Measurements from ENCODE around the gene PI4KA.
"Not testable (repeated sequence)": the region's sequence is repeated elsewhere in the genome, so short reads cannot be mapped to it uniquely, and the experiment has no call there.

PI4KA gene

GRCh38 chr22:20847318-20847822 lies 11.2 kb downstream of the PI4KA start:
- DNase-seq (ENCODE audit: low read depth), result no peak

DNA sequence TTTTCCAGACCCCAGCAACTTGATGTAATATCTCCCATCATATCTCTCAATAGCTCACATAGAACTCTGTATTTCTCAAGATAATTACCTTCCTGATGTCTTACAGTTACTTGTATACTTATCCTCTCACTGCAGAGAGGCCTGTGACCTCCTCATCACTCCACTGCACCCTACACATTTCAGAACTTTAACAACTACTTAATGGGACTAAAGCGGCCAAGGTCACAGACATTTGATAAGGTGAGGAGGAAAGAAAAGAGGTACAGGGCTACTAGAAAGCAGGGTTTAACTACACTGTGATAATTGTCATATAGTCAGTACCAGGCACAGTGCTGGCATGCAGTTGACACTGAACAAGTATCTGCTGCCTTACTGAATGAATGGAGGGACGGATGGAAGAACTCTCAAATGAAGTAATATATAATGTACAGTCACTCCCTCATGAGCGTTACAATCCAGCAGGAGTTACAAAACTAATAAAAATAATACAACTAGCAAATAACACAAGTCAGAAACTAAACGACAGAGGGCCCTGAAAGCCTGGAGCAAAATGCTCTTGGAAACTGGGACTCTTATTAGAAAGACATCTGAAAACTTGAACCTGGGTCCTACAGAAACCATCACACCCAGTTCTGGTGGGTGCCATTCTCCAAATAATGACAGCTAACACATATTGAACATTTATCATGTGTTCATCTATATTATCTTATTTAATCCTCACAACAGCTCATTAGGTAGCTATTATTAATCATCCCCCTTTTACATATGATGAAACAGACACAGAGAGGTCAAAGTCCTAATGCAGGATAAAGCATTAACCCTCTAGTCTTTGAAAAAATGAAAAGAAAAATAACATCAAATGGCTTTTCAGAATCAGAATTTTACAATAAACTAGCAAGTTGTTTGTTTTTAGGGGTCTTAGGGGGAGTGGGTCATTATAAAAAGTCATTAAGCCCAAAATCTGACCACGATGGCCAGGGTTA lies 14.3 kb downstream of the PI4KA start:
- DNase-seq (ENCODE audit: low read depth), result no peak

DNA sequence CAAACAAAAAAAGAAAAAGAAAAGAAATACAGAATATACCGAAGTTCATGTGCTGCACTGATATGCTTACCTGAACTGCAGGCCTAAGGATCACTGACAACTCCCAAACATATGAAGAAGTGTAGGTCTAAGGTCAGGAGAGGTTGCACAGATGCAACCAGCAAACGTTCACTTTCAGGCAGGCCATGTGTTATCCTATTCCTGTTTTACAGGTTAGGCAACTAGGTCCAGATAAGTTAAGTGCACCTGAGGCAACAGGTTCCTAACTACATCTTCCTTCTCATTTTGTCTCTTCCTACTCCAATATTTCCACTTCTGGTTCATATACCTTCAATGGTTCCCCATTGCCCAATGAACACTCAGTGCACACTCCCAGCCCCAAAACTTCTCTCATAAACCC lies 15.1 kb downstream of the PI4KA start:
- no peak for DNase-seq (ENCODE audit: low read depth)

DNA sequence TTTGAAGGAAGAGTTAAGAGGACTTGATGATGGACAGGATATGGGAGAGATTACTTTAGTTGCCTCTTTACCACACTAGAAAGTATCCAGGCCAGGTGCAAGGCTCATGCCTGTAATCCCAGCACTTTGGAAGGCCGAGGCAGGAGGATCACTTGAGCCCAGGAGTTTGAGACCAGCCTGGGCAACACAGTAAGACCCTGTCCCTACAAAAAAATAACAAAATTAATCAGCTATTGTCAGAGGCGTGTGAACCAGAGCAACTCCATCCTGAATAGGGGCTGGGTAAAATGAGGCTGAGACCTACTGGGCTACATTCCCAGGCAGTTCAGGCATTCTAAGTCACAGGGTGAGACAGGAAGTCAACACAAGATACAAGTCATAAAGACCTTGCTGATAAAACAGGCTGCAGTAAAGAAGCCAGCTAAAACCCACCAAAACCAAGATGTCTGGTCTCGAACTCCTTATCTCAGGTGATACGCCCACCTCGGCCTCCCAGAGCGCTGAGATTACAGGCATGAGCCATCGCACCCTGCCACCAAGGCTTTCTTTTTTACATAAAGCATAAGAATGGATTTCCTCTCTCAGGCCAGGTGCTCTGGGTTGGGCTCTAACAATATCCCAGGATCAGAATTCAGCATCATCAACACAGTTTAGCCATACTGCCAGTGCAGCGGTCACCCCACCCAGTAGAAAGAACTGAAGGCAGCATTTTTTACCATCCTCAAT lies 17.8 kb downstream of the PI4KA start:
- no peak for DNase-seq (ENCODE audit: low read depth)

GRCh38 chr22:20839837-20840645 lies 18.6 kb downstream of the PI4KA start:
- DNase-seq (ENCODE audit: low read depth), result no peak

DNA sequence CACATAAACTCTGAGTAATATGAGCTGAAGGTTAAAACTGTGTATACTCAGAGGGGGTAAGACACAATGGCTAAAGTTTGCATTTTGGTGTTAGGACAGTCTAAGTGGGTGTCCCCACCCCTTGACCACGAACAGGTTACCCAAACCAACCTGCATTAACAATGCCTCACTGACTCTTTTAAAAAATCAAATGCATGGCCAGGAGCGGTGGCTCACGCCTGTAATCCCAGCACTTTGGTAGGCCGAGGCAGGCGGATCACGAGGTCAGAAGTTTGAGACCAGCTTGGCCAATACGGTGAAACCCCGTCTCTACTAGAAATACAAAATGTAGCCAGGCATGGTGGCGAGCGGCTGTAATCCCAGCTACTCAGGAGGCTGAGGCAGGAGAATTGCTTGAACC lies 19.3 kb downstream of the PI4KA start:
- not testable (repeated sequence) for DNase-seq (ENCODE audit: low read depth)

DNA sequence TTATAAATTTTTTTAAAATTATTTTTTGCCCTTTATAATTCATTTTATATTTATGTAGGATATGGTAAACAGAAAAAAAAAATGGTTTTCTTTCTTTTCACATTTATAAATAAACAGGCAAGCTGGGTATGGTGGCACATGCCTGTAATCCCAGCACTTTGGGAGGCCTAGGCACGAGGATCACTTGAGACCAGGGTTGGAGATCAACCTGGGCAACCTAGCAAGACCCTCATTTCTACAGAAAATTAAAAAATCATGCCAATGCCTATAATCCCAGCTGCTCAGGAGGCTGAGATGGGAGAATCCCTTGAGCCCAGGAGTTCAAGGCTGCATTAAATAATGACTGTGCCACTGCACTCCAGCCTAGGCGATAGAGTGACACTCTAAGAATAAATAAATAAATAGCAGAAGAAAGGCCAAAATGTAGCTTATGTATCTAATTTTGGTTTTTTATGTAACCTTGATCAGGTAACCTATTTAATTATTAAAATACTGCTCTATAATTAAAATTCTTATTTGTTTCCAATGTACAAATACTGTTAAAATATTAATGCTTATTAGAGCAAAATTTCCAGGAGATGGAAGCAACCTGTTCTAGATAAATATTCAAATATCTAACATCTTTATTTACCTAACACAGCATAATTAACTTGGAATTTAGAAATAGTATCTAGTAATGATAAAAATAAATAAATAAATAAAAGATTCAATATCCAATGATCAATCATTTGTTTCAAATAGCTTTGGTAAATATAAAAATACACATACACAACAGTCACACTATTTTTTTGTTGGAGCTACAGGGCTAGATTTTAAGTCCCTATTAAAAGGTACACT lies 21.4 kb downstream of the PI4KA start:
- no peak for DNase-seq (ENCODE audit: low read depth)

- DNase-seq (ENCODE audit: low read depth), result no peak
These were observed 23.9 kb downstream of the PI4KA start for GRCh38 chr22:20834725-20835124.

GRCh38 chr22:20834206-20834605 lies 24.4 kb downstream of the PI4KA start:
- DNase-seq (ENCODE audit: low read depth), result no peak

- DNase-seq (ENCODE audit: low read depth), result no peak
These were observed 25.4 kb downstream of the PI4KA start for GRCh38 chr22:20833225-20833665.

GRCh38 chr22:20829491-20830134 lies 29.0 kb downstream of the PI4KA start:
- no peak for DNase-seq (ENCODE audit: low read depth)

DNA sequence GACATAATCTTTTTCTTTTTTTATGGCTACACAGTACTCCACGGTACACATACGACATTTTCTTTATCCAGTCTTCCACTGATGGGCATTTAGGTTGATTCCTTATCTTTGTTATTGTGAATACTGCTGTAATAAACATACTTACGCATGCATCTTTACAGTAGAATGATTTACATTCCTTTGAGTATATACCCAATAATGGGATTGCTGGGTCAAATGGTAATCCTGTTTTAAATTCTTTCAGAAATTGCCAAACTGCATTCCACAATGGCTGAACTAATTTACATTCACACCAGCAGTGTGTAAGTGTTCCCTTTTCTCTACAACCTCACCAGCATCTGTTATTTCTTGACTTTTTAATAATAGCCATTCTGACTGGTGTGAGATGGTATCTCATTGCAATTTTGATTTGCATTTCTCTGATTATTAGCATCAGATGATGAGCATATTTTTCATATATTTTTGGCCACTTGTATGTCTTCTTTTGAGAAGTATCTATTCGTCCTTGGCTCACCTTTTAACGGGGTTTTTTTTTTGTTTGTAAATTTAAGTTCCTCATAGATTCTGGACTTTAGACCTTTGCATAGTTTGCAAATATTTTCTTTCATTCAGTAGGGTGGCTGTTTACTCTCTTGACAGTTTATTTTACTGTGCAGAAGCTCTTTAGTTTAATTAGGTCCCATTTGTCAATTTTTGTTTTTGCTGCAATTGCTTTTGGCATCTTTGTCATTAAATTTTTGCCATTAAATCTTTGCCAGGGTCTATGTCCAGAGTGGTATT lies 32.0 kb downstream of the PI4KA start:
- DNase-seq (ENCODE audit: low read depth), result not testable (repeated sequence)

- no peak for DNase-seq (ENCODE audit: low read depth)
These were observed 33.0 kb downstream of the PI4KA start for GRCh38 chr22:20825624-20826023.

DNA sequence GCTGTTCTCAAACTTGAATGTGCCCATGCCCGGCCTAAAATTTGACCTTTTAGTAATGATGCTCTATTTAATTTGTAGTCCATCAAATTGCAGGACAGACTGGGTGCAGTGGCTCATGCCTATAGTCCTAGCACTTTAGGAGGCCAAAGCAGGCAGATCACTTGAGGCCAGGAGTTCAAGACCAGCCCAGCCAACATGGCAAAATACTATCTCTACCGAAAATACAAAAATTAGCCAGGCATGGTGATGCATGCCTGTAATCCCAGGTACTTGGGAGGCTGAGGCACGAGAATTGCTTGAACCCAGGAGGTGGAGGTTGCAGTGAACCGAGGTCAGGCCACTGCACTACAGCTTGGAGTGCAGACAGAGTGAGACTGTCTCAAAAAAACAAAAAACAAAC lies 33.4 kb downstream of the PI4KA start:
- not testable (repeated sequence) for DNase-seq (ENCODE audit: low read depth)

DNA sequence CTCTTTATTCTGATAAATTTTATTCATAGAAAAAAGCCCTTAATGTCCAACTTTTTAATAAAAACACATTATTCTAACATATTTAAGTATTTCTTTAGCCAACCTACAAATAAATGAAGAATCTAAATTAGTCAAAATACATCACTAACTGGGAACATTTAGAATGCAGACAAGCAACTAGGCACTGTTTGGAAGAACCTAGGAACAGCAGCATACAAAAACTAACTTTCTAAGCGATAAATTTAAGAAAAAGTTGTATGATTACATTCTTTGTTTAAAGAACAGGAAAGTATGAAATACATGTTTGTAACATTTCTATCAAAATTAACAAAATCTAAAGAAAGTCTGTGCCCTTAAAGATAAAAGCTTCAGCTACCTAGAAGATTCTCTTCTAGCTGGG lies 35.3 kb downstream of the PI4KA start:
- no peak for DNase-seq (ENCODE audit: low read depth)

GRCh38 chr22:20822240-20822639 lies 36.4 kb downstream of the PI4KA start:
- DNase-seq (ENCODE audit: low read depth), result no peak

- not testable (repeated sequence) for DNase-seq (ENCODE audit: low read depth)
These were observed 36.8 kb downstream of the PI4KA start for GRCh38 chr22:20821717-20822239.

DNA sequence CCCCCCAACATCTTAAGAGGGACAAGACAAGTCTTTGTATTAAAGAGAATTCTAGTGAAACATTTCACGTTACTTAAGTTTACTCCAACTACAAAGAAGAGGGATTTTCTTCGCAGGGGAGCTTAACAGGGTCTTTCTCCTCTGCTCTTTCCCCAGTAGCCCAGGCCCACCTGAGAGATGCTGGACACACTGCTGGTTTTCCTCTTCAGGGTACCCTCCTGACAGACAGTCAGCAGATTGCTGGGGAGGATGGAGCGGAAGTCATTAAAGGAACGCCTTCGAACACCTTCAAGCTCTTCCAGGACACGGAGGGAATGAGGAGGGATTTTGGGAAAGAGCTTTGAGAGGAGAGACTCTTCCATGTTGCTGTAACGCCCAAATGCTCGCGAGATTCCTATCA lies 39.1 kb downstream of the PI4KA start:
- DNase-seq (ENCODE audit: low read depth), result no peak

- no peak for DNase-seq (ENCODE audit: low read depth)
These were observed 40.1 kb downstream of the PI4KA start for GRCh38 chr22:20818471-20818870.

- no peak for DNase-seq (ENCODE audit: low read depth)
These were observed 42.1 kb downstream of the PI4KA start for GRCh38 chr22:20816559-20816958.
